H1 (cell line): ENCODE data around the gene SEMA3B. TPM values are rescaled to one million over a fixed set of nuclear protein-coding genes. Genes with fewer than 3 reads are reported as not detected.

ENCODE experiments used
- CTCF ChIA-PET: fragments of 300-600 bp; sonication (Branson Sonifier 250); formaldehyde crosslinking; loops from one replicate; lab custom pipeline; 2021; ENCODE audit not compliant: partially characterized antibody; lab: Charles Lee
- POLR2A ChIA-PET: fragments of 300-600 bp; sonication (Branson Sonifier 250); formaldehyde crosslinking; loops from one replicate; lab custom pipeline; 2021; ENCODE audit warnings: inconsistent platforms; ENCODE audit not compliant: partially characterized antibody; lab: Charles Lee
- DNase-seq, 2 experiments: peaks; one replicate each; pipeline versions ENCODE4 v3.0.0 to v3.0.0-alpha.2; 2010 to 2022; ENCODE audit warnings: low spot score in 2 of 2, low read depth in 1 of 2, mixed read lengths in 1 of 2
- FAIRE-seq: peaks from 2 replicates; lab custom pipeline; 2011; peaks lifted over from hg19 to GRCh38; lab: Jason Lieb, UNC
- H2AFZ ChIP-seq: 2 replicates; pipeline ENCODE4 v1.8.1; 2012; ENCODE audit warnings: low read length, inconsistent platforms
- H2AK5ac ChIP-seq: 2 replicates; pipeline ENCODE4 v1.6.1; 2013; ENCODE audit warnings: low read depth, low read length
- H2BK120ac ChIP-seq: replicated peaks from 2 replicates; pipeline ENCODE3; 2013; ENCODE audit warnings: low read depth, low read length, inconsistent platforms
- H2BK12ac ChIP-seq: 2 replicates; pipeline ENCODE4 v1.6.1; 2013; ENCODE audit warnings: low read depth, low read length
- H2BK15ac ChIP-seq: 2 replicates; pipeline ENCODE4 v1.6.1; 2013; ENCODE audit warnings: low read length
- H2BK20ac ChIP-seq: 2 replicates; pipeline ENCODE4 v1.6.1; 2013; ENCODE audit warnings: low read length
- H2BK5ac ChIP-seq: 2 replicates; pipeline ENCODE4 v1.6.1; 2013; ENCODE audit warnings: low read depth, low read length
- H3K14ac ChIP-seq: 2 replicates; pipeline ENCODE4 v1.6.1; 2013; ENCODE audit warnings: inconsistent platforms; ENCODE audit not compliant: insufficient read length
- H3K18ac ChIP-seq: 2 replicates; pipeline ENCODE4 v1.6.1; 2013; ENCODE audit warnings: low read length; ENCODE audit errors: extremely low read depth
- H3K23ac ChIP-seq: 2 replicates; pipeline ENCODE4 v1.6.1; 2013; ENCODE audit warnings: inconsistent platforms; ENCODE audit not compliant: insufficient read length
- H3K23me2 ChIP-seq: 2 replicates; pipeline ENCODE4 v1.6.1; 2013; ENCODE audit warnings: low read depth, low read length
- H3K27ac ChIP-seq: 2 replicates; pipeline ENCODE4 v1.6.1; 2011; ENCODE audit warnings: low read depth, low read length, inconsistent platforms
- H3K27me3 ChIP-seq, 4 experiments: replicated peaks in 1 of 4; 1 replicate in 1 of 4; 2 replicates in 3 of 4; pipeline versions ENCODE4 v1.6.1 to v1.8.1; 2011 to 2013; ENCODE audit warnings: low read length in 3 of 4, mild to moderate bottlenecking in 3 of 4, inconsistent platforms in 2 of 4, mixed read lengths in 2 of 4, moderate library complexity in 1 of 4; ENCODE audit not compliant: control insufficient read depth in 3 of 4, insufficient read depth in 3 of 4; ENCODE audit errors: extremely low read depth in 1 of 4
- H3K36me3 ChIP-seq, 4 experiments: 2 replicates each; pipeline versions ENCODE4 v1.6.1 to v1.8.1; 2011 to 2013; ENCODE audit warnings: mild to moderate bottlenecking in 4 of 4, low read length in 3 of 4, moderate library complexity in 2 of 4, control low read depth in 1 of 4, inconsistent platforms in 1 of 4; ENCODE audit not compliant: insufficient read depth in 4 of 4, control insufficient read depth in 2 of 4
- H3K4ac ChIP-seq: replicated peaks from 2 replicates; pipeline ENCODE3; 2013; ENCODE audit warnings: low read length, low read depth, mixed read lengths, inconsistent platforms; ENCODE audit not compliant: insufficient read length
- H3K4me1 ChIP-seq, 4 experiments: replicated peaks in 1 of 4; 1 replicate in 1 of 4; 2 replicates in 3 of 4; pipeline versions ENCODE4 v1.6.1 to v1.8.1; 2011 to 2013; ENCODE audit warnings: low read length in 3 of 4, inconsistent platforms in 2 of 4, mixed read lengths in 1 of 4; ENCODE audit not compliant: insufficient read depth in 4 of 4, control insufficient read depth in 3 of 4
- H3K4me2 ChIP-seq, 2 experiments: 2 replicates each; pipeline versions ENCODE4 v1.6.1 to v1.8.1; 2011 to 2013; ENCODE audit warnings: low read depth in 2 of 2, low read length in 2 of 2, control low read depth in 1 of 2, inconsistent platforms in 1 of 2, mild to moderate bottlenecking in 1 of 2; ENCODE audit not compliant: insufficient read depth in 1 of 2
- H3K4me3 ChIP-seq, 4 experiments: fragments of 200-600, 300-600 bp in 1 of 4; sonication (generic), shearing (Covaris generic), sonication (Bioruptor Twin) in 1 of 4; 2 replicates each; pipeline versions ENCODE4 v1.5.1 to v1.8.1; 2011 to 2016; ENCODE audit warnings: low read length in 4 of 4, low read depth in 3 of 4, control low read depth in 2 of 4, inconsistent platforms in 2 of 4, mild to moderate bottlenecking in 2 of 4, mixed read lengths in 1 of 4, moderate library complexity in 1 of 4; ENCODE audit not compliant: insufficient read depth in 2 of 4; ENCODE audit errors: extremely low read depth in 1 of 4
- H3K56ac ChIP-seq: replicated peaks from 2 replicates; pipeline ENCODE3; 2013; ENCODE audit warnings: low read depth, mild to moderate bottlenecking, mixed read lengths, low read length, inconsistent platforms; ENCODE audit not compliant: insufficient read length
- H3K79me1 ChIP-seq: 2 replicates; pipeline ENCODE4 v1.6.1; 2013; ENCODE audit warnings: low read depth, low read length, control low read depth
- H3K79me2 ChIP-seq, 2 experiments: 2 replicates each; pipeline versions ENCODE4 v1.6.1 to v1.8.1; 2012 to 2013; ENCODE audit warnings: low read length in 2 of 2, mild to moderate bottlenecking in 2 of 2, inconsistent platforms in 1 of 2; ENCODE audit not compliant: insufficient read depth in 2 of 2, control insufficient read depth in 1 of 2
- H3K9ac ChIP-seq, 4 experiments: replicated peaks in 1 of 4; 1 replicate in 1 of 4; 2 replicates in 3 of 4; pipeline versions ENCODE4 v1.6.1 to v1.8.1; 2011 to 2013; ENCODE audit warnings: low read depth in 3 of 4, low read length in 3 of 4, control low read depth in 2 of 4, mild to moderate bottlenecking in 2 of 4, moderate library complexity in 2 of 4, inconsistent platforms in 1 of 4; ENCODE audit errors: extremely low read depth in 1 of 4
- H3K9me3 ChIP-seq, 2 experiments: 2 replicates each; pipeline versions ENCODE4 v1.6.1 to v1.8.1; 2012 to 2013; ENCODE audit warnings: mild to moderate bottlenecking in 2 of 2, moderate library complexity in 2 of 2, control low read depth in 1 of 2, inconsistent platforms in 1 of 2, low read depth in 1 of 2, low read length in 1 of 2, mixed read lengths in 1 of 2; ENCODE audit not compliant: insufficient read depth in 2 of 2
- H4K20me1 ChIP-seq, 2 experiments: replicated peaks in 1 of 2; 2 replicates each; pipeline versions ENCODE3 to v1.8.1; 2011 to 2013; ENCODE audit warnings: inconsistent platforms in 2 of 2, low read length in 2 of 2, mild to moderate bottlenecking in 1 of 2; ENCODE audit not compliant: insufficient read depth in 2 of 2, control insufficient read depth in 1 of 2
- H4K5ac ChIP-seq: 2 replicates; pipeline ENCODE4 v1.6.1; 2013; ENCODE audit warnings: low read length, low read depth, mixed read lengths, inconsistent platforms; ENCODE audit not compliant: insufficient read length
- H4K8ac ChIP-seq: 2 replicates; pipeline ENCODE4 v1.8.0; 2013; ENCODE audit warnings: mild to moderate bottlenecking, moderate library complexity, low read length, inconsistent platforms; ENCODE audit not compliant: insufficient read depth; ENCODE audit errors: extremely low read depth
- H4K91ac ChIP-seq: replicated peaks from 2 replicates; pipeline ENCODE3; 2013; ENCODE audit warnings: low read length, mixed read lengths, inconsistent platforms; ENCODE audit not compliant: insufficient read length
- CEBPB ChIP-seq: IDR thresholded peaks from 2 replicates; pipeline ENCODE4 v1.6.1; 2012; ENCODE audit warnings: low read depth, low read length
- SAP30 ChIP-seq: fragments of 300-600 bp; sonication (generic); IDR thresholded peaks from 2 replicates; pipeline ENCODE4 v1.7.1; 2012; ENCODE audit warnings: low read length, moderate library complexity, mild to moderate bottlenecking, inconsistent platforms; ENCODE audit not compliant: insufficient read depth, insufficient replicate concordance
- YY1 ChIP-seq: IDR thresholded peaks from 2 replicates; pipeline ENCODE4 v1.6.1; 2011; ENCODE audit warnings: low read depth, mild to moderate bottlenecking, low read length
- WGBS, 2 experiments: shearing (Covaris generic) in 1 of 2; methylation state at CpG; one replicate each; pipeline versions ENCODE4 v1.1.6 to v1.1.7; 2013 to 2015; ENCODE audit warnings: low lambda C conversion rate in 2 of 2, mixed read lengths in 2 of 2, inconsistent platforms in 1 of 2, low coverage in 1 of 2, missing lambda C conversion rate in 1 of 2; ENCODE audit not compliant: insufficient replicate concordance in 2 of 2, insufficient coverage in 1 of 2, insufficient read length in 1 of 2; ENCODE audit errors: extremely low coverage in 1 of 2, missing lambda C conversion rate in 1 of 2; 5-methylcytosine and 5-hydroxymethylcytosine counted together
- polyA plus RNA-seq, 7 experiments: library from polyadenylated mRNA; depleted of rRNA in 3 of 7; stranded (reverse) in 5 of 7; unstranded in 2 of 7; fragments of >200 nt in 5 of 7; fragments of 200-250 nt in 2 of 7; gene quantifications; 1 replicate in 5 of 7; 2 replicates in 1 of 7; 4 replicates in 1 of 7; pipeline versions ENCODE4 v1.2.1 to v1.2.3, GENCODE V29; 2011 to 2013; ENCODE audit warnings: missing spikeins in 2 of 7, mixed read lengths in 2 of 7
- total RNA-seq: library from RNA; stranded (reverse); fragmentation: NEBNext Ultra II Directional; extraction: Animal tissue kit (Norgen Biotek cat#: 25700); gene quantifications from 2 replicates; pipeline ENCODE4 v1.2.1, GENCODE V29; 2021
- TF ChIP-seq, protein P1 (sequence below), 3 experiments: IDR thresholded peaks; 1 replicate in 2 of 3; 2 replicates in 1 of 3; pipeline versions ENCODE4 v1.5.1 to v1.6.1; 2011; ENCODE audit warnings: low read length in 3 of 3, mild to moderate bottlenecking in 3 of 3, inconsistent platforms in 2 of 3, low read depth in 1 of 3, moderate library complexity in 1 of 3; ENCODE audit not compliant: insufficient read depth in 1 of 3; ENCODE audit errors: control extremely low read depth in 1 of 3

SEMA3B gene
- total and polyA plus RNA-seq, 2 of the 8 experiments (the other 6 are each of a cell fraction or from before 2014, with no cell fraction given): 3.0 to 4.7 TPM

DNA sequence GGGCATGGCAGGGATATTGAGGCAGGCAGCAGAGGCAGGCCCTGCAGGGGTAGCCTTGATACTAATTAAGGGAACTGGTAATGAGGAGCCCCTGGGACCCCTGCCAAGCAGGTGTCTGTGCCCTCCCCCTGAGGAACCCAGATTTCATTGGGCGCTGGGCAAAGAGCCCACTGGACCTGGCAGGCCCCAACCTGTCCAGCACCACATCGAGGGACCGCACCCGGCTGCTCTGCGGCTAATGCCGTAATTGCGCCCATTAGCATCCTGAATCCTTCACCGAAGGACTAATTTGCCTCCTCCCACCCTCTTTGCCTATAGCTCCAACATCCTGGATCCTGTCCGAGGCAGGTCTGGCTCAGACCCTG, 13.7 kb upstream of the SEMA3B start:
- Histone ChIP-seq H2BK15ac (no peak overlapping the region), H3K4ac (no peak overlapping the region), H3K14ac (no peak overlapping the region), H3K56ac (no peak overlapping the region), H3K4me3 (no peak overlapping the region), H2AK5ac (no peak overlapping the region), H4K5ac (no peak overlapping the region), H4K8ac (no peak overlapping the region), H3K9ac (no peak overlapping the region), H3K79me2 (peaks cover 0 to 14% of the 10 kb centered on the region in 2 experiments; a peak in 2 of 4 replicates), H2BK120ac (no peak overlapping the region), H3K9me3 (no peaks in the 10 kb centered on the region), H3K23ac (no peak overlapping the region), H2AFZ (no peak overlapping the region), H3K27ac (no peak overlapping the region), H3K4me1 (peaks cover 0 to 4% (median 3%) of the 10 kb centered on the region in 4 experiments; a peak in 4 of 7 replicates), H4K20me1 (peaks cover 3 to 29% of the 10 kb centered on the region in 2 experiments), H2BK12ac (no peak overlapping the region), H3K4me2 (no peak overlapping the region), H3K23me2 (no peaks in the 10 kb centered on the region), H3K18ac (no peak overlapping the region; the same call in 1 of the 2 replicates), H4K91ac (no peak overlapping the region), H3K79me1 (peaks cover 20% of the 10 kb centered on the region), H3K36me3 (peaks cover 17 to 36% (median 24%) of the 10 kb centered on the region in 4 experiments; a peak in 7 of 8 replicates), H2BK20ac (no peak overlapping the region), H3K27me3 (no peaks in the 10 kb centered on the region), H2BK5ac (no peak overlapping the region)
- DNase-seq (no peak), FAIRE-seq (no peak)
- ChIA-PET CTCF (interaction anchor here (1.3 to 53.5 kb wide), 7 partner anchors 6 to 67 kb away, joined by 4 to 2149 read pairs (median 142); partner anchors contain the start of genes GNAI2, GNAT1, LSMEM2 and SEMA3B), POLR2A (interaction anchor here (0.9 to 3.0 kb wide), 4 partner anchors 12 to 145 kb away, joined by 3 to 12 read pairs (median 6); partner anchors contain the start of gene GNAI2)
- TF ChIP-seq YY1 (no peak), SAP30 (no peak), CEBPB (no peak)
- TF ChIP-seq, protein P1, sequence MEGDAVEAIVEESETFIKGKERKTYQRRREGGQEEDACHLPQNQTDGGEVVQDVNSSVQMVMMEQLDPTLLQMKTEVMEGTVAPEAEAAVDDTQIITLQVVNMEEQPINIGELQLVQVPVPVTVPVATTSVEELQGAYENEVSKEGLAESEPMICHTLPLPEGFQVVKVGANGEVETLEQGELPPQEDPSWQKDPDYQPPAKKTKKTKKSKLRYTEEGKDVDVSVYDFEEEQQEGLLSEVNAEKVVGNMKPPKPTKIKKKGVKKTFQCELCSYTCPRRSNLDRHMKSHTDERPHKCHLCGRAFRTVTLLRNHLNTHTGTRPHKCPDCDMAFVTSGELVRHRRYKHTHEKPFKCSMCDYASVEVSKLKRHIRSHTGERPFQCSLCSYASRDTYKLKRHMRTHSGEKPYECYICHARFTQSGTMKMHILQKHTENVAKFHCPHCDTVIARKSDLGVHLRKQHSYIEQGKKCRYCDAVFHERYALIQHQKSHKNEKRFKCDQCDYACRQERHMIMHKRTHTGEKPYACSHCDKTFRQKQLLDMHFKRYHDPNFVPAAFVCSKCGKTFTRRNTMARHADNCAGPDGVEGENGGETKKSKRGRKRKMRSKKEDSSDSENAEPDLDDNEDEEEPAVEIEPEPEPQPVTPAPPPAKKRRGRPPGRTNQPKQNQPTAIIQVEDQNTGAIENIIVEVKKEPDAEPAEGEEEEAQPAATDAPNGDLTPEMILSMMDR (IDR thresholded peaks at IDR 0.05; ENCODE audit: control extremely low read depth in 1 of 3, insufficient read depth in 1 of 3, low read depth in 1 of 3, low read length in 3 of 3): no peak
- 98% methylated on average over 9 of the region's 9 CpGs; no CpG with 5 or more reads in 1 of the 2 experiments for WGBS, 2 experiments
